ENCODE data around the gene TTC13.

The TTC13 gene

DNA sequence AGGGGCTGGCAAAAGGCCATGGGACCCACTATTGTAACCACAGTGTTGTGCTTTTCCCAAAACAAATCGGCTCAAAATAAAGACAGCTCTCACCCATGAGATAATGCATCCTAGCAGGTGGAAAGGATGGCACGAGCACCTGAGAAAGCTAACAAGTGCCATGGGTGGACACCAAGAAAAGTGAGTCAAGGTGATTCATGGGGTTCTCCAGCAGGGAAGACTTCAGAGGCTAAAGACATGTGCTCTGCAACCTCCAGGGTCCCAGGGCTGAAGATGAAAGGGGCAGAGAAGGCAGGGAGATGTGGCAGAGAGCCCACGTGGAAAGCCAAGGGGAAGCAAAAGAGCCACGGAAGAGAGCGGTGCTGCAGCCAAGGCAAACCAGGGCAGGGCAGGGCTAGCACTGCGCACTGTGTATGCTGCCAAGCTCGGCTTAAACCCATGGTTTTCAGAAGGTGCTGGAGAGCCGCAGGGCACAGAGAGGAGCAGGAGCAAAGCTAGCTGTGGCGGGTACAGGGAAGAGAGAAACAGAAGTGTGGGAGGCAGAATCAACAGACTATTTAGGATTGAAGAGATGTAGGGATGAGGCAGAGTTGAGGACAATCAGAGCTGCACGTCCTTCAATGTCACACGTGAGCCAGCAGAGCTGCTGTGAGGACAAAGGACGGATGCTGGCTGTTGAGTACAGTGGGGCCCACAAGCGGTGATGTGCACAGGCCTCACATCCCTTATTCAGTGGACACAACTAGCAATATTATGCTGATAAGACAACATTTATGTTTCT lies 68.5 kb downstream of the TTC13 start:
- H3K4me3 ChIP-seq (ENCODE audit: low read length): no peak overlapping the region
- H3K36me3 ChIP-seq (ENCODE audit: control insufficient read depth, insufficient read depth, low read length): peaks cover 6% of the 10 kb centered on the region
- H3K27ac ChIP-seq (ENCODE audit: low read depth, low read length): no peak overlapping the region
- H3K9ac ChIP-seq (ENCODE audit: low read length): no peak overlapping the region
- H3K4me1 ChIP-seq (ENCODE audit: control insufficient read depth, insufficient read depth, low read length): peaks cover 4% of the 10 kb centered on the region
- no peaks in the 10 kb centered on the region for H3K27me3 ChIP-seq (ENCODE audit: control insufficient read depth, insufficient read depth, low read length)

DNA sequence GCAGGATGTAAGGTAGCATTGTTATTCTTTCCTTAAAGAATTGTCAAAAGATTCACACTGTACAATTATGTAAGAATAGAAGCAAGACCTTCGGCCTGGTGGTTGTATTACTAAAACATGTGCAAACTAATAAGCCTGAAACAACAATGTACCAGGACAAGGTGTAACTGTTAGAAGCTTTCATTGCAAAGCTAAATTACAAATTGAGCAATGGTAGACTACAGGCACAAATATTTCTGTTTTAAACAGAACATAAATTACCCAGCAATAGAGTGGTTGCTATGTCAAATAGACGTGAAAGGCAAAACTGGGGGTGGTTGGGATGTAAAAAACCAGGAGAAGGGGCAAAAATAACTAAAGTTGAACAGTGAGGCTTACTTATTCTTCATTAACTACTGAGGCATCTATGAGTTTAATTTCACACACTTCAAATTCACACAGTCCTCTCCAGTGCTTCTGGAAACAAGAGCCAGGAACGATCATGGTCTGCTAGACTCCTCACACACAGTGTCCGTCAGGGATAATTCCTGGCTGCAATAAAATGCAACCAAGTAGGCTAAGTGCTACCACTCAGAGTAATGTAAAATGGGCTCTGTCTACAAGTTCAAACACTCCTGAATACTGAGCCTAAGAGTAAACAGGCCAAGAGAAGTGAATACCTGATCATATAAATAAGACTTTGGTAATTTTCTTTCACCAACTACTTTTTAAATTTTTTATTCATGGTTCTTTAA lies 71.0 kb downstream of the TTC13 start:
- Histone ChIP-seq H3K36me3 (ENCODE audit: control insufficient read depth, insufficient read depth, low read length) (peaks cover 5% of the 10 kb centered on the region), H3K27ac (ENCODE audit: low read depth, low read length) (no peak overlapping the region), H3K4me1 (ENCODE audit: control insufficient read depth, insufficient read depth, low read length) (peaks cover 4% of the 10 kb centered on the region)

DNA sequence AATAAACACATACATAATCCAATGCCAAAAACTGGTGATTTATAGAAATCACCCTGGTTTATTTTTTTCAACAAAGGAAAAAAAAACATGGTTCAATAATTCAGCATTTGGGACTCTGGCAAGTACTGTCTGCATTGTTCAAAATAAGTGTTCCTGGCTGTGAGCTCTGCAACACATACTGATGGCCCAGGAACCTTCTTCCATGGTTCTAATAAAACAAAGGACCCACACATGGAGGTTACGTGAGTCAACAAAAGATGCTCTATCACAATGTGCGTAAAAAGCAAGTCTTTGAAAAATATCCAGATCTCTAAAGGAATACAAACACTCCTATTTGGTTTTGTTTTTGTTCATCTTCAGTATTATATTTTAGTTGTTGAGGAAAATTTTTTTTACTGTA lies 72.4 kb downstream of the TTC13 start:
- no peak overlapping the region for H3K9ac ChIP-seq (ENCODE audit: low read length)
- H3K4me1 ChIP-seq (ENCODE audit: control insufficient read depth, insufficient read depth, low read length): peaks cover 4% of the 10 kb centered on the region
- no peak overlapping the region for H3K27ac ChIP-seq (ENCODE audit: low read depth, low read length)
- H3K4me3 ChIP-seq (ENCODE audit: low read length): no peak overlapping the region
- peaks cover 2% of the 10 kb centered on the region for H3K36me3 ChIP-seq (ENCODE audit: control insufficient read depth, insufficient read depth, low read length)
- no peaks in the 10 kb centered on the region for H3K27me3 ChIP-seq (ENCODE audit: control insufficient read depth, insufficient read depth, low read length)

More for the DNA sequence above, 71.0 kb downstream of the TTC13 start:
- Histone ChIP-seq H3K27me3 (ENCODE audit: control insufficient read depth, insufficient read depth, low read length) (no peaks in the 10 kb centered on the region), H3K4me3 (ENCODE audit: low read length) (no peak overlapping the region), H3K9ac (ENCODE audit: low read length) (no peak overlapping the region)

DNA sequence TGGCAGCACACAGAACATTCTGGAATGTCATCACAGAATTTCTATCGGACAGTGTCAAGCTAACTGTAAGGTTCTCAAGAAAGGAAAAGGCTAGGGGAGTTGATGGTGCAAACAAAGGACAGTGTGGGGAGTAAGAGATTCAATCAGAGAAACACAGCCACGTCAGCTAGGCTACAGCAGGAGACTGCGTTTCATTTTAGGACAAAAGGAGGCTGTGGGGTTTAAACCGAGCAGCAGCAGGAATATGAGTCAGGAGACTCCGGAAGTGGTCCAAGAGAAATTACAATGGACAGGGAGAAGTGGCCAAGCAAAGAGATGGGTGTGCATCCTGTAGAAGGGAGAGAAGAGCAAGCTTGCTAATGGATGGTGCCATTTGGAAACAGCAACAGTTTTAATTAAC lies 72.9 kb downstream of the TTC13 start:
- Histone ChIP-seq H3K27me3 (ENCODE audit: control insufficient read depth, insufficient read depth, low read length) (no peaks in the 10 kb centered on the region), H3K4me3 (ENCODE audit: low read length) (no peak overlapping the region), H3K9ac (ENCODE audit: low read length) (no peak overlapping the region), H3K27ac (ENCODE audit: low read depth, low read length) (no peak overlapping the region), H3K36me3 (ENCODE audit: control insufficient read depth, insufficient read depth, low read length) (peaks cover 2% of the 10 kb centered on the region), H3K4me1 (ENCODE audit: control insufficient read depth, insufficient read depth, low read length) (peaks cover 4% of the 10 kb centered on the region)

DNA sequence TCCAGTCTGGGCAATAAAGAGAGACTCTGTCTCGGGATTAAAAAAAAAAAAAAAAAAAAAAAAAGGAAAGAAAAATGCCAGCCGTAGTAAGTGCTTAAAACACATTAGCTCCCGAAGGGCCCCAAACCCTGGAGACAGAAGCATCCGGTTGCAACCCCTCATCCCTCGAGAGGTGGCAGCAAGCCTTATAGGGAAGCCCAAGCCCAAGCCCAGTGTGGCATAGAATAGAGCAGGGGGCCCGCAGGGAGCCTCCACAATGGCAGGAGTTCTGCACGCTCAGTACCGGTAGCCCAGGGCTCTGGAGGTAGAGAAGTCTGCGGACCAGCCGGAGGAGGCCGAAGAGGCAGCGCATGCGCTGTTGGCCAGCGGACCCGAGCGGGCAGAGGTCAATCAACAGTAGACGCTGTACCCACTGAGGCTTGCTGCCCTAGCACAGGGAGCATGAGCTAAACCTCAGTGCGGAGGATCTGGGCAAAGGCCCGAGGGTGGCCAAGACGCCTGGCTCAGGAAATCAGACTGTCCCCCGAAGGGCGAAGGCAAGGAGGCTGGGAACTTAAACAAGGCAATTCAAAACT lies 76.2 kb downstream of the TTC13 start:
- Histone ChIP-seq H3K27me3 (ENCODE audit: control insufficient read depth, insufficient read depth, low read length) (no peaks in the 10 kb centered on the region), H3K9ac (ENCODE audit: low read length) (no peak overlapping the region), H3K27ac (ENCODE audit: low read depth, low read length) (no peak overlapping the region), H3K4me1 (ENCODE audit: control insufficient read depth, insufficient read depth, low read length) (peaks cover under 1% of the 10 kb centered on the region), H3K36me3 (ENCODE audit: control insufficient read depth, insufficient read depth, low read length) (peaks cover 2% of the 10 kb centered on the region), H3K4me3 (ENCODE audit: low read length) (no peak overlapping the region)

DNA sequence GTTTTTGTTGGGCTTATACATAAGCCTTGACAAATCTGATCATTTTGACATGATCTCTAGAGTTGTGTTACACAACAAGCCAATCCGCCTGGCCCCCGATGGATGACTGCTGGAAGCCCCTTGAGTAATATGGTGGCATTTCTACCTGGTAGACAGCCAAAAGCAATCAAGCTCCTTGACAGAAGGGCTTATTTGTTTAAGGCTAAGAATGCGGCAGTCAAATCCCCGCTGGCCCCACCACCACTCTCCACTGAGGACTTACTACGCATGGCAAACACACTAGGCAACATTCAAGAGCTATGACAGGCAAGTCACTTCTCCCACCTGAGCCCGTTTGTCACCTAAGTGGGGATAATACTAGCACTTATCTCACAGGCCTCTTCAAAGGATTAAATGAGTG lies 77.0 kb downstream of the TTC13 start:
- H3K27me3 ChIP-seq (ENCODE audit: control insufficient read depth, insufficient read depth, low read length): no peaks in the 10 kb centered on the region
- H3K4me1 ChIP-seq (ENCODE audit: control insufficient read depth, insufficient read depth, low read length): no peaks in the 10 kb centered on the region
- no peak overlapping the region for H3K9ac ChIP-seq (ENCODE audit: low read length)
- H3K36me3 ChIP-seq (ENCODE audit: control insufficient read depth, insufficient read depth, low read length): peaks cover 2% of the 10 kb centered on the region
- no peak overlapping the region for H3K27ac ChIP-seq (ENCODE audit: low read depth, low read length)
- no peak overlapping the region for H3K4me3 ChIP-seq (ENCODE audit: low read length)

DNA sequence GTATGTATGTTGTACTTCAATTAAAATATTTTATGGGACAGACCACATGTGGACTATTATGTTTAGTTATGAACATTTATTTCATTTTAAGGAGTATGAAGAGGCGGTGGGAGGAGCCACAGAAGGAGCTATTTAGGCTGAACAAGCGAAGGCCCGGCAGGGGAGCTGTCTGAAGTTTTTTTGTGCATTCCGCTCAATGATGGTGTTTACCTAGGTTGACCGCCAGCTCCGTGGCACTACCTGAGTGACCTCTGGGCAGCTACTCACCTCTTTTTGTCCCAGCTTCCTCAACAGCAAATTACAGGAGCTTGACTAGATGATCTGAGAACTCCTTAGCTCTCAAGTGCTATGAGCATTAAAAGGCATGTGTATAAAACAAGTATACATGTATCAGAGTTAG lies 77.7 kb downstream of the TTC13 start:
- H3K36me3 ChIP-seq (ENCODE audit: control insufficient read depth, insufficient read depth, low read length): peaks cover 2% of the 10 kb centered on the region
- no peak overlapping the region for H3K9ac ChIP-seq (ENCODE audit: low read length)
- H3K4me1 ChIP-seq (ENCODE audit: control insufficient read depth, insufficient read depth, low read length): no peaks in the 10 kb centered on the region
- H3K27me3 ChIP-seq (ENCODE audit: control insufficient read depth, insufficient read depth, low read length): no peaks in the 10 kb centered on the region
- H3K27ac ChIP-seq (ENCODE audit: low read depth, low read length): no peak overlapping the region
- no peak overlapping the region for H3K4me3 ChIP-seq (ENCODE audit: low read length)

DNA sequence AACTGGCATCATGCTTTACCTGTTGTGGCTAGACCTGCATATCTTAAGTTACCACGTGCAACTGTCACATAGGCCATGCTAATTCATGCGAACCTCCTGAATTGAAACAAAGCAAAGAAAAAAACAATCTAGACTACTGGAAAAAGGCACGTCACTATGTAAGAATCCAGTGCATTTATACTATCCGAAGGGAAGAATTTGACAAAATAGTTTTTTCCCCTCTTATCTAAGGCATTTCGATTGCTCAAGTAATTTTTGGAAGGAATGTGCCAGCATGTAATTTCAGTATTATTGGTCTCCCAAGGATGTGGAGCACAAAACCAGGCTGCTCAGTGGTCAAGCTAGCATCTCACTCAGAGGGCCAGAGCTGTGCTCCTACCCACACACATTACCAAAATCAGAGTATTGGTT lies 78.8 kb downstream of the TTC13 start:
- H3K27ac ChIP-seq (ENCODE audit: low read depth, low read length): no peak overlapping the region
- H3K9ac ChIP-seq (ENCODE audit: low read length): no peak overlapping the region
- H3K4me3 ChIP-seq (ENCODE audit: low read length): no peak overlapping the region
- no peaks in the 10 kb centered on the region for H3K27me3 ChIP-seq (ENCODE audit: control insufficient read depth, insufficient read depth, low read length)
- no peaks in the 10 kb centered on the region for H3K4me1 ChIP-seq (ENCODE audit: control insufficient read depth, insufficient read depth, low read length)
- H3K36me3 ChIP-seq (ENCODE audit: control insufficient read depth, insufficient read depth, low read length): peaks cover 2% of the 10 kb centered on the region

DNA sequence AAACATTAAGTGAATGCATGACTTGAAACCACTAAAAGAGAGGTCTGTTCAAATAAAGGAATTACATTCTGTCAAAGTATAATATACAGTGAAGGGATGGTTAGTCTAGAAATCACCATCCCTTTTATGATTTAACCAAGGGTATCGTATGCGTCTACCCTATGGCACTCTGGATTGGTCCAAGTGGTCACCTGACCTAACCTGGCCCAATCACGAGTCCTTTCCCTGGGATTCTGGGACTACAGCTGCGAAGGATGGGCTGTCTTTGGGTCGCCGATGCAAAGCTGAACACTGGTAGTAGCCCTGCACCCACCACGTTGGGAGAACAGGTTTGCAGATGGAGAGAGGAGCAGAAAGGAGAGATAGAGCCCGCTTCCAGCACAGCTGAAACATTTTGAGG lies 79.9 kb downstream of the TTC13 start:
- Histone ChIP-seq H3K9ac (ENCODE audit: low read length) (no peak overlapping the region), H3K27ac (ENCODE audit: low read depth, low read length) (no peak overlapping the region), H3K4me3 (ENCODE audit: low read length) (no peak overlapping the region), H3K4me1 (ENCODE audit: control insufficient read depth, insufficient read depth, low read length) (no peaks in the 10 kb centered on the region), H3K27me3 (ENCODE audit: control insufficient read depth, insufficient read depth, low read length) (no peaks in the 10 kb centered on the region), H3K36me3 (ENCODE audit: control insufficient read depth, insufficient read depth, low read length) (peaks cover 2% of the 10 kb centered on the region)

DNA sequence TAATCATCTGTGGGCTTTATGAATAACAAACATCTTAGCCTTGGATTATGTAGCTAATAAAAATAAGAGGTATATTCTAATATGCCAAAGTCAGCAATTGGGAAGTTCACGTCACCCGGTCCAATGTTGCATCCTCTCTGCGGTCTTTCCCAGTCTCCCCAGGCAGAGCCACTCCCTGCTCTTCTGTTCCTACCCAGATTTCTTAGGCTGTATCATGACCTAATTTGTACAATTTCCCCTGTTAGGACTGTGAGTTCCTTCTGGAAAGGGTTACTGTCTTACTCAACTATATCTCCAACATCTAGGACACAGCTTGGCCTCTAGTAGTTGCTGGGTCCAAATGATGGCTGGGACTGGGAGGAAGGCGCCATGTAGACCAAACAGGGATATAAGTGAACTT lies 80.5 kb downstream of the TTC13 start:
- H3K36me3 ChIP-seq (ENCODE audit: control insufficient read depth, insufficient read depth, low read length): no peaks in the 10 kb centered on the region
- H3K4me3 ChIP-seq (ENCODE audit: low read length): no peak overlapping the region
- H3K27me3 ChIP-seq (ENCODE audit: control insufficient read depth, insufficient read depth, low read length): peaks cover 1% of the 10 kb centered on the region
- H3K4me1 ChIP-seq (ENCODE audit: control insufficient read depth, insufficient read depth, low read length): no peaks in the 10 kb centered on the region
- H3K27ac ChIP-seq (ENCODE audit: low read depth, low read length): no peak overlapping the region
- H3K9ac ChIP-seq (ENCODE audit: low read length): no peak overlapping the region

DNA sequence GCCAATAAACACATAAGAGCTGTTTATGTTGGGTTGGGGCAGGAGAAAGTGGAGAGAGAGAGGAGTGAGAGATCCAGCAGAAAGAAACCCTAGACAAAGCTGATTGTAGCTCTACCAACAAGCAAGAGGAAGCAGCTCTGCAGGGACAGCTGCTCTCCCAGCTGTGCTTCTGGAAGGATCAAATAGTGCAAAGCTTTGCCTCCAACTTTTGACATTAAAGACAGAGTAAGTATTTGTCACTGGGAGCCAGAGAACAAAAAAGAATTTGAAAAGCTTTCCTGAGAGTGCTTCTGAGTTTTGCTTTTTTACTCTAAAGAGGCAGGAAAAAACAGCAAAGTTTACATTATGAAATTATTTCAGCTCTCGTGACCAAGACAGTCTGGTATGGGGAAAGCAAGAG lies 81.9 kb downstream of the TTC13 start:
- Histone ChIP-seq H3K27me3 (ENCODE audit: control insufficient read depth, insufficient read depth, low read length) (peaks cover 2% of the 10 kb centered on the region), H3K36me3 (ENCODE audit: control insufficient read depth, insufficient read depth, low read length) (no peaks in the 10 kb centered on the region), H3K4me1 (ENCODE audit: control insufficient read depth, insufficient read depth, low read length) (no peaks in the 10 kb centered on the region), H3K9ac (ENCODE audit: low read length) (no peak overlapping the region), H3K4me3 (ENCODE audit: low read length) (no peak overlapping the region), H3K27ac (ENCODE audit: low read depth, low read length) (no peak overlapping the region)

DNA sequence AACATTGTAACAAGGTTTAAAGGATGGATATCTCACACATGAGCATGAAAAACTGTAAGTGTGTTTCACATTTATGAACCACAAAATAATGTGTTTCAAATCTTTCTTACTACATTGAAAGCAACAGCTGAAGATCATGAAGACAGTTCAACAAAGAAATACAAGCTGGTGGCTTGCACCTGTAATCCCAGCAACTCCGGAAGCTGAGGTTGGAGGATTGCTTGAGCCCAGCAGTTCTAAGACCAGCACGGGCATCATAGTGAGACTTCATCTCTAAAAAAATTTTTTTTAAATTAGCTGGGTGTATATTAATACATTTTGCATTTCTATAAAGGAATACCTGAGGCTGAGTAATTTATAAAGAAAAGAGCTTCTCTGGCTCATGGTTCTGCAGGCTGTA lies 83.2 kb downstream of the TTC13 start:
- peaks cover 2% of the 10 kb centered on the region for H3K27me3 ChIP-seq (ENCODE audit: control insufficient read depth, insufficient read depth, low read length)
- H3K4me3 ChIP-seq (ENCODE audit: low read length): no peak overlapping the region
- no peaks in the 10 kb centered on the region for H3K4me1 ChIP-seq (ENCODE audit: control insufficient read depth, insufficient read depth, low read length)
- no peaks in the 10 kb centered on the region for H3K36me3 ChIP-seq (ENCODE audit: control insufficient read depth, insufficient read depth, low read length)
- H3K27ac ChIP-seq (ENCODE audit: low read depth, low read length): no peak overlapping the region
- no peak overlapping the region for H3K9ac ChIP-seq (ENCODE audit: low read length)

Data from rectal smooth muscle tissue (tissue), 1 donor.